Breast epithelium (tissue), 4 donors: ENCODE measurements around the gene DNM1. TPM values are rescaled to one million over a fixed set of nuclear protein-coding genes. Genes with fewer than 3 reads are reported as not detected.
"Not testable (repeated sequence)": the region's sequence is repeated elsewhere in the genome, so short reads cannot be mapped to it uniquely, and the experiment has no call there.

Experiments
- DNase-seq, 2 donors: peaks; one replicate each; pipeline ENCODE4 v3.0.0-alpha.2; 2019; ENCODE audit warnings: low spot score in 2 of 2
- H3K27ac ChIP-seq, 2 donors: fragments of 200-600 bp; sonication (generic) in 1 of 2; one replicate each; pipeline ENCODE4 v1.5.1; 2016 to 2019; ENCODE audit warnings: mild to moderate bottlenecking in 1 of 2
- H3K27me3 ChIP-seq, 2 donors: fragments of 200-600 bp; sonication (generic) in 1 of 2; one replicate each; pipeline versions ENCODE4 v1.5.1 to v1.6.0; 2017 to 2019; ENCODE audit warnings: control low read depth in 1 of 2, mild to moderate bottlenecking in 1 of 2
- H3K36me3 ChIP-seq: fragments of 200-600 bp; one replicate; pipeline ENCODE4 v1.5.1; 2019
- H3K4me1 ChIP-seq, 2 donors: fragments of 200-600 bp; sonication (generic); one replicate each; pipeline ENCODE4 v1.5.1; 2016 to 2019; ENCODE audit warnings: control low read depth in 1 of 2
- H3K4me3 ChIP-seq, 3 donors: fragments of 200-600 bp; sonication (generic); 1 replicate in 2 of 3; 2 replicates in 1 of 3; pipeline ENCODE4 v1.5.1; 2016 to 2019; ENCODE audit warnings: mild to moderate bottlenecking in 3 of 3, moderate library complexity in 2 of 3
- H3K9me3 ChIP-seq, 2 donors: fragments of 200-600 bp; sonication (generic) in 1 of 2; one replicate each; pipeline ENCODE4 v1.5.1; 2016 to 2019; ENCODE audit warnings: control low read depth in 1 of 2
- CTCF ChIP-seq, 3 donors: fragments of 450-650 bp; IDR thresholded peaks; one replicate each; pipeline ENCODE4 v1.5.1; 2016 to 2017; ENCODE audit warnings: antibody characterized with exemption in 3 of 3, mild to moderate bottlenecking in 3 of 3, moderate library complexity in 3 of 3
- POLR2A ChIP-seq: fragments of 450-650 bp; IDR thresholded peaks from one replicate; pipeline ENCODE4 v1.6.1; 2016; ENCODE audit warnings: antibody characterized with exemption, mild to moderate bottlenecking, moderate library complexity
- POLR2AphosphoS5 ChIP-seq, 3 donors: sonication (generic); formaldehyde crosslinking; IDR thresholded peaks; one replicate each; pipeline ENCODE4 v1.6.1; 2017; ENCODE audit warnings: antibody characterized with exemption in 3 of 3
- intact Hi-C: fragments of 100-400 bp; cut with DNase I; formaldehyde crosslinking; loops from one replicate; pipeline ENCODE4 v1.15.1; 2023; ENCODE audit warnings: low total_unique reads
- total RNA-seq, 3 donors: library from RNA; depleted of rRNA; stranded (reverse); fragments of >200 nt; gene quantifications; one replicate each; pipeline ENCODE4 v1.1.0, GENCODE V29; 2016

The DNM1 gene
- total RNA-seq, 3 donors from 2014 or later: 11.3 to 36.0 (median 12.5) TPM

DNA sequence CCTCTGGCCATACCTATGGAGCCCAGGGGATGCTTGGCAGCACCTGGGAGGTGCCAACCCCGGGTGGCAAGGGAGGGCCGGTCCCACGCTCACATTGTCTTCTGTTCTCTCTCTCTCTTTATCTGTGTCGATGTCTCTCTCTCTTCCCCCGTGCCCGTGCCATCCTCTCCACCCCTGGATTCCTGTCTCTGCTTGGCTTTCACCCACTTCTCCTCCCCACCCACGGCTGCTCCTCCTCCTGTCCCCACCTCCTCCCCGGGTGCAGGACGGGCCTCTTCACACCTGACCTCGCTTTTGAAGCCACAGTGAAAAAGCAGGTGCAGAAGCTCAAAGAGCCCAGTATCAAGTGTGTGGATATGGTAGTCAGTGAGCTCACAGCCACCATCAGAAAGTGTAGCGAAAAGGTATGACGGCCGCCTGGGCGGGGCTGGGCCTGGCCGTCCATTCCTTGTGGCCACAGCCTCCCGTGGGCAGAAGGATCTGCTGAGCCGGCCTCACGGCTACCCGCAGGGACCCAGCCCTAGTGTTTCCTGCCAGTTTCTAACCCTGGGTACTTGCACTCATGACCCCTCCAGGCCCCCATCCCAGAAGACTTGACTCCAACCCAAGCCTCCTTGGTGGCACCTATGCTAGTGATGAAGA lies 22.7 kb downstream of the DNM1 start:
- H3K36me3 ChIP-seq: no peaks in the 10 kb centered on the region
- TF ChIP-seq POLR2AphosphoS5 (IDR thresholded peaks at IDR 0.05) (no peak), POLR2A (no peak), CTCF (IDR thresholded peaks at IDR 0.05) (no peak)

DNA sequence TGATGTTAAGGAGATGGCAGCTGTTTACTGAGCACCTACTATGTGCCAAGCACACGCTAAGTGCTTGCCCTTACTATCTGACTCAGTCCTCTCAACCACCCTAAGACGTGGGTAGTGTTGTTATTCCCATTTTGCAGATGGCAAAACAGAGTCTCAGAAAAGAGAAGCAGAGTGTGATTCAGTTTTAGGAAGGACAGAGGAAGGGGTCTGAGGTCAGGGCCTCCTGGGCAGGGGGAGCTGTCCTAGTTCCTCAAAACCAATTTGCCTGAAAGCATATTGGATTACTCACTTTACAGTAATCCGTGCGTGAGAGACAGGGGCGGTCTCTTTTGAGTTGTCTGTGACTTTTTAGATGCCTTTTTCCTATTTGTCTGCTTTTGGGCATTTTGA lies 23.2 kb downstream of the DNM1 start:
- Histone ChIP-seq H3K27ac (peak overlapping the region in 1 of 2 donors; percentile 25), H3K4me3 (no peak overlapping the region), H3K27me3 (no peaks in the 10 kb centered on the region), H3K9me3 (no peaks in the 10 kb centered on the region), H3K4me1 (no peaks in the 10 kb centered on the region), H3K36me3 (no peaks in the 10 kb centered on the region)
- no peak for DNase-seq
- intact Hi-C loops: no loop called here
- no peak for TF ChIP-seq CTCF (IDR thresholded peaks at IDR 0.05)
- no peak for TF ChIP-seq POLR2A
- no peak for TF ChIP-seq POLR2AphosphoS5 (IDR thresholded peaks at IDR 0.05)

More for the DNA sequence above, 22.7 kb downstream of the DNM1 start:
- no peak overlapping the region for H3K4me3 ChIP-seq
- no peak for DNase-seq
- no peaks in the 10 kb centered on the region for H3K9me3 ChIP-seq
- H3K27ac ChIP-seq: peak overlapping the region in 1 of 2 donors; percentile 25
- H3K27me3 ChIP-seq: no peaks in the 10 kb centered on the region
- intact Hi-C loops: no loop called here
- no peaks in the 10 kb centered on the region for H3K4me1 ChIP-seq

GRCh38 chr9:128230897-128231296 lies 27.7 kb downstream of the DNM1 start:
- H3K36me3 ChIP-seq, H3K27ac ChIP-seq, H3K4me3 ChIP-seq, DNase-seq, H3K4me1 ChIP-seq, intact Hi-C loops, H3K27me3 ChIP-seq, H3K9me3 ChIP-seq: not testable (repeated sequence)

DNA sequence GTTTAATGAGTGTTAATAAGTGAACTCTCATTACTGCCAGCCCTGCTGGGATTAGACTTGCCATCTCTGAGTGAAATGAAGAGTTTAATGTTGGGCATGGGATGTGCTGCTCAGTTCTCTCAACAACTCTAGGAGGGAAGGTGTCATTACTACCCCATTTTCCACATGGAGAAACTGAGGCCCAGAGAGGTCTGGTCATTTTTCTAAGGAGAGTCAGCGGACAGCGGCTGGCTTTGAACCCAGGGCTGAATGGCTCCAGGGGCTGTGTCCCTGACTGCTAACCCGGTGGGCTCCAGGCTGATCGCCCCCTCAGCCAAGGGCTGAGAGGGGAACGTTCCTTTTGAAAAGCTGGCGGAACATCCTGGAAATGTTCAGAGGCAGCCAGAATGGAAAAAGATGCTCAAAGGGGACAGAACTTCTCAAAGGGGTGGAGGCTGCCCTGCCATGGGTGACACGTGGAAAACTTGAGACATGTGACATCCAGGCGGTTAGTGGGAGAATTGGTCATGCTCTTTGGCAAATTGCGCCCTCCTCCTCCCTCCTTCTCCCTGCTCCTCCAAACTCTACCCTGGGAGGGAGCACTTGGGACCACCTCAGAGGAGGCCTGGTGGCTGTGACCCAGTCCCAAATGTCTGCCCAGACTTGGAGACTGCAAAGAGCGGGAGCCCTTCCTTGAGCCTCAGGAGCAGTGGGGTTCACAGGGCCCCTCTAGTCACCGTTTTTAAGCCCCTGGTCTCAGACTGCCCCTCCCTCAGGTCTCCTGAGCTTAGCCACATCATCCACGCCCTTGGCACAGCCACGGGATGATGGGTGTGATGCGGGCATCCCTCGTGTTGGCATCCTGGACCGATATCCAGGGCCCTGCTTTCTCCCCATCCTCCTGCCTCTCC lies 28.7 kb downstream of the DNM1 start:
- DNase-seq: no peak
- H3K4me1 ChIP-seq: no peaks in the 10 kb centered on the region
- H3K27ac ChIP-seq: peak overlapping the region in 1 of 2 donors; percentile 63
- H3K36me3 ChIP-seq: no peaks in the 10 kb centered on the region
- intact Hi-C loops: no loop called here
- H3K9me3 ChIP-seq: no peaks in the 10 kb centered on the region
- no peak overlapping the region for H3K4me3 ChIP-seq
- H3K27me3 ChIP-seq: no peaks in the 10 kb centered on the region
- no peak for TF ChIP-seq CTCF (IDR thresholded peaks at IDR 0.05)
- peak in 2 of 3 donors; percentile 26 to 35 for TF ChIP-seq POLR2AphosphoS5 (IDR thresholded peaks at IDR 0.05)
- no peak for TF ChIP-seq POLR2A

DNA sequence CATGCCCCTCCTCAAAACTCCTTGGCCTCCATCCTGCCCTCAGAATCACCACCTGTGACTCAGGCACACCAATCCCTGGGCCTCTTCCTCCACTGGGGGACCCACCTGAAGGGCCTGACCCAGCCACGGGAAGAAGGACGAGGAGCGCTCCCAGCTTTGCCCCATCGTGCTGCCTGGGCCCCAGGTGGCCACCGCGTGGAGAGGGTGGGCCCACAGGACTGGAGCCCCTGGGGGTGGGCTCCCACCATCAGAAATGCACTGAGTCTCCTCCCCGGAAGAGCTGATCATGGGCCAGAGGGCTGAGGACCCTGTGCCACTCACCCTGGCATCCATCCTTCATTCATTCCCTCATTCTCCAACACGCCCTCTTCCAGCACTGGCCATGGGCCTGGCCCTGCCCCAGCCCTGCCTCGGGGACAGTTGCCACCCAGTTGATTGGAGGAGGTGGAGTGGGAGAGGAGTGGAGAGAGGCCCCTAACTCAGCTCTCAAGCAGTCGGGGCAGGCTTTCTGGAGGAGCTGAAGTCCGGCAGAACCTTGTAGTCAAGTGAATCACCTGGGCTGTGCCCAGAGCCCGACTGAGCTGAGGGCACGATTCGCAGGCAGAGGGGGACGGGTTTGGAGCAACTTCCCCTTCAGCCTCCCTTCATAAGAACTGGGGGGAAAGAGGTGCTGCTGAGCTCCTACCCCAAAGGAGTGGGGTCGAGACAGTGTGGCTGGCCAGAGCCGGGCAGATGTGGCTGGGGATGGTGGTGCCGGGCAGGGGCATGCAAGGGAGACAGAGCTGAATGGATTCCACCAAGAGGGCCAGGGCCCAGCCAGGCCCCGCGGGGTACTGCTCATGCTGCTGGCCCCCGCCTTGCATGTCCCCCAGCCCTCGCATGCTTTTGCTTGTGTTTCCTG lies 29.6 kb downstream of the DNM1 start:
- no peaks in the 10 kb centered on the region for H3K4me1 ChIP-seq
- H3K27ac ChIP-seq: peak overlapping the region in 1 of 2 donors; percentile 63
- H3K9me3 ChIP-seq: no peaks in the 10 kb centered on the region
- no peak for DNase-seq
- no peak overlapping the region for H3K4me3 ChIP-seq
- no peaks in the 10 kb centered on the region for H3K27me3 ChIP-seq
- TF ChIP-seq POLR2A (no peak), CTCF (IDR thresholded peaks at IDR 0.05) (no peak), POLR2AphosphoS5 (IDR thresholded peaks at IDR 0.05) (no peak)
- no peaks in the 10 kb centered on the region for H3K36me3 ChIP-seq
- intact Hi-C loops: no loop called here
